Gastrocnemius medialis (tissue), 4 donors: Measurements from ENCODE around the gene HADH. TPM values are rescaled to one million over a fixed set of nuclear protein-coding genes. Genes with fewer than 3 reads are reported as not detected.
"Not testable (repeated sequence)": the region's sequence is repeated elsewhere in the genome, so short reads cannot be mapped to it uniquely, and the experiment has no call there.

Source experiments
- ATAC-seq, 2 donors: fragments of 150-250 bp; one replicate each; pipeline ENCODE4 v1.9.1; 2016
- DNase-seq, 2 donors: peaks; one replicate each; pipeline ENCODE4 v3.0.0-alpha.2; 2019
- H3K27ac ChIP-seq, 4 donors: fragments of 200-600 bp; sonication (generic); 1 replicate in 1 of 4; 2 replicates in 3 of 4; pipeline ENCODE4 v1.5.1; 2016 to 2018; ENCODE audit warnings: mild to moderate bottlenecking in 2 of 4, moderate library complexity in 1 of 4
- H3K27me3 ChIP-seq, 3 donors: fragments of 200-600 bp; sonication (generic) in 2 of 3; 1 replicate in 1 of 3; 2 replicates in 2 of 3; pipeline versions ENCODE4 v1.5.1 to v1.6.0; 2016 to 2019; ENCODE audit warnings: mild to moderate bottlenecking in 1 of 3, moderate library complexity in 1 of 3
- H3K36me3 ChIP-seq, 2 donors: fragments of 200-600 bp; sonication (generic) in 1 of 2; one replicate each; pipeline ENCODE4 v1.5.1; 2017 to 2018
- H3K4me1 ChIP-seq, 2 donors: fragments of 200-600 bp; sonication (generic) in 1 of 2; one replicate each; pipeline ENCODE4 v1.5.1; 2016 to 2017; ENCODE audit warnings: mild to moderate bottlenecking in 2 of 2
- H3K4me3 ChIP-seq, 4 donors: fragments of 200-600 bp; sonication (generic) in 3 of 4; 1 replicate in 1 of 4; 2 replicates in 3 of 4; pipeline ENCODE4 v1.5.1; 2016 to 2019; ENCODE audit warnings: mild to moderate bottlenecking in 2 of 4
- H3K9me3 ChIP-seq, 3 donors: fragments of 200-600 bp; sonication (generic) in 2 of 3; 1 replicate in 1 of 3; 2 replicates in 2 of 3; pipeline ENCODE4 v1.5.1; 2016 to 2019
- CTCF ChIP-seq, 5 experiments: fragments of 450-650 bp in 3 of 5; fragments of 200-600 bp in 2 of 5; sonication (generic) in 2 of 5; IDR thresholded peaks in 4 of 5; conservative IDR thresholded peaks in 1 of 5; 1 replicate in 4 of 5; 2 replicates in 1 of 5; pipeline ENCODE4 v1.5.1; 2016 to 2019; ENCODE audit warnings: antibody characterized with exemption in 5 of 5, mild to moderate bottlenecking in 3 of 5, moderate library complexity in 3 of 5
- POLR2A ChIP-seq, 2 donors: fragments of 450-650 bp; IDR thresholded peaks; one replicate each; pipeline ENCODE4 v1.6.1; 2017; ENCODE audit warnings: antibody characterized with exemption in 2 of 2, mild to moderate bottlenecking in 2 of 2, moderate library complexity in 2 of 2
- in situ Hi-C, 4 donors: fragments of 200-750 bp; cut with MboI; loops; one replicate each; pipeline versions ENCODE4 v1.15.0 to v1.8.0; 2017; ENCODE audit warnings: low sequenced_read_pairs in 4 of 4
- intact Hi-C: fragments of 100-400 bp; cut with DNase I; formaldehyde crosslinking; loops from one replicate; pipeline ENCODE4 v1.15.1; 2023; ENCODE audit warnings: low total_unique reads
- total RNA-seq, 4 donors: library from RNA; depleted of rRNA; stranded (reverse); fragments of >200 nt; gene quantifications; one replicate each; pipeline versions ENCODE4 v1.1.0 to v1.2.3, GENCODE V29; 2016

The HADH gene
- total RNA-seq, 4 donors from 2014 or later, result 78.0 to 137 (median 105) TPM

DNA sequence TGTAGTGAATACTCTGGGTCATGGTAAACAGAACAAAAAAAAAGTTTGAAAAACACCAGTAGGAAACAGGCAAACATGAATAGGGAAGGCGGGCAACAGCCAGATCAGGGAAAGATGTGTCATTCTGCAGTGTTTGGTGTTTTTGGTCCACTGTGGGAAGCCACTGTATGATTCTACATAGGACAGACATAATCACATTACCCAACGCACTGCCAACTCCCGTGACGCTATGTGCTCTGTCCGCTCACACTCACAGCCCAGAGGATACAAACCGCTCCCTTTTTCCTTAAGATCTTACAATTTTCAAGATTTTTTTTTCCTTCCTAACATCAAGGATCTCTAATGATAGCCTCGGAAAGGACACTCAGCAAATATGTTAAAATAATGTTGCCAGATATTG lies 59.3 kb downstream of the HADH start:
- TF ChIP-seq CTCF (IDR thresholded peaks at IDR 0.05 in 4 of 5, conservative IDR thresholded peaks at IDR 0.05 in 1 of 5), result no peak
- no peak for TF ChIP-seq POLR2A (IDR thresholded peaks at IDR 0.05)
- intact Hi-C loops (no loop called here), in situ Hi-C loops (no loop called here)
- peaks cover 9 to 13% of the 10 kb centered on the region in 2 donors for H3K4me1 ChIP-seq
- ATAC-seq (no peak), DNase-seq (no peak)
- no peak overlapping the region for H3K4me3 ChIP-seq
- H3K9me3 ChIP-seq, result no peaks in the 10 kb centered on the region
- no peaks in the 10 kb centered on the region for H3K36me3 ChIP-seq
- no peak overlapping the region for H3K27ac ChIP-seq
- no peaks in the 10 kb centered on the region for H3K27me3 ChIP-seq

DNA sequence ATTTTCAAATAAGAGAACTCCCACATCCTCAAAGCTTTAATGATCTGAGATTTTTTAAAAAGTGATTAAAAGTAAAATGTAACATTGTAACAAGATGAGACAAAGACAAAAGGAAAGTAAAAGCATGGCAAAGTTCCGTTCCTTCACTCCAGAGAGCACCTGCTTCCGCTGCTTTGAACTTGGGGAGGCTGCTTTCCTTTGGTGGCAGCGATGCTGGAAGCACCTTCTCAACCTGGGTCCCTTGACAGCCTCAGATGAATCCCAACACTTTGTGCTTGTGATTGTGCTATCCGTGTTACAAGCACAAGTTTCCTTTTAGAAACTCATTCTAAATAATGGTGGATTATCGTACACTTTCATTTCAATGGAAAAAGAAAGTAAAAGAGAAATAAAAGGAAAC lies 59.7 kb downstream of the HADH start:
- intact Hi-C loops, result no loop called here
- Histone ChIP-seq H3K4me1 (peaks cover 9 to 13% of the 10 kb centered on the region in 2 donors), H3K27me3 (no peaks in the 10 kb centered on the region), H3K9me3 (no peaks in the 10 kb centered on the region), H3K27ac (no peak overlapping the region), H3K36me3 (no peaks in the 10 kb centered on the region), H3K4me3 (no peak overlapping the region)
- TF ChIP-seq POLR2A (IDR thresholded peaks at IDR 0.05) (no peak), CTCF (IDR thresholded peaks at IDR 0.05 in 4 of 5, conservative IDR thresholded peaks at IDR 0.05 in 1 of 5) (no peak)
- in situ Hi-C loops, result no loop called here
- ATAC-seq (no peak), DNase-seq (no peak)

DNA sequence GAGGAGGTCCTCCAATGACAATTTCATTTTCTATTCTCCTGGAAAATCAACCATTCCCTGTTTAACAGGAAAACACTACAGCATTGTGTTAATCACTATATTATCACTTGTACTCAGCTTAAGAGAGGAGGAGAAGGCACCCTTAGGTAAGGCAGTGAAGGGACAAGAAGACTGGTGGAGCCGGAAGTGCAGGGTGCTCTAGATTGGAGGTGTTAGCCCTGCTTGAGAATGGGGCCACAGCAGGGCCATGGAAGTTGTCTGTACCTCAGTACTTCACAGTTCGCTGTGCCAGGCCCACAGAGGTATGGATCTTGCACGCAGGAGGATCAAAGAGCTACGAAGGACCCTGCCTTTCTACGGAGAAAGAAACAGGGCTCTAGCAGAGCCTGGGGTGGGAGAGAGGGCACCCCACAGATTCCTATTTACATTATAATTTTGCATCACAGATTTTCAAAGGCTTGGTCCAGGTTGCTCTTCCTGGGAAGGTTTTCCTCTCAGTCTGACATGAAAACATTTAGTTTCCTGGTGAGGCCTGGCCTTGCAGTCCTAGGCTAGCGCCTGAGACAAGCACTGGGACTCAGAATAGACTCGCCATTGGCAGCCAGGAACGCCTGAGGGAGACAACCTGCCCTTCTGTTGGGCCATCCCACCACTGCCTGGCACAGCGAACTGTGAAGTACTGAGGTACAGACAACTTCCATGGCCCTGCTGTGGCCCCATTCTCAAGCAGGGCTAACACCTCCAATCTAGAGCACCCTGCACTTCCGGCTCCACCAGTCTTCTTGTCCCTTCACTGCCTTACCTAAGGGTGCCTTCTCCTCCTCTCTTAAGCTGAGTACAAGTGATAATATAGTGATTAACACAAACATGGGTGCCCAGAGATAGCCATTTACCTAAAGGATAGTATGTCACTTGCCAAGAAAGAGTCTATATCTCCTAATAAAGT lies 60.8 kb downstream of the HADH start:
- intact Hi-C loops, H3K36me3 ChIP-seq, H3K27ac ChIP-seq, H3K27me3 ChIP-seq, in situ Hi-C loops, H3K4me1 ChIP-seq, ATAC-seq, H3K4me3 ChIP-seq, DNase-seq, H3K9me3 ChIP-seq: not testable (repeated sequence)

DNA sequence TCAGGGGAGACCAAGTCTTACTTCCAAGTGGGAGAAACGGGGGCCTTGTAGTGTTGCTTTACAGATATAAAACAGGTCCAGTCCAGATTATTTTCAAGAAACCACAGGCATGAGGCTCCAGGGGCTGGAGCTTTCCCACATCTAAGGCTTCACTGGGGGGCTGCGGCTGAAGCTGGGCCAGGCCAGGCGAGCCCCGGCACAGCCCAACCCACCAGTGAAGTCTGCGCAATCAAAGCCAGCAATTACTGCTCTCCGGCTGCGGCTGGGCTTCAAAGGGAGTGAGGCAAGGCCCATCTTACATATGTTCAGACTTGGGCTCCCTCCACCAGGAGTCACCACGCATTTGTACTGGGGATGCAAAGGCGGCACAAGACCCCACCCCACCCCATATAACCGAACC lies 61.7 kb downstream of the HADH start:
- Histone ChIP-seq H3K4me1 (peaks cover 0 to under 1% of the 10 kb centered on the region in 2 donors), H3K27ac (no peak overlapping the region), H3K27me3 (no peaks in the 10 kb centered on the region), H3K9me3 (no peaks in the 10 kb centered on the region), H3K36me3 (no peaks in the 10 kb centered on the region), H3K4me3 (no peak overlapping the region)
- intact Hi-C loops (no loop called here), in situ Hi-C loops (no loop called here)
- ATAC-seq (no peak), DNase-seq (no peak)
- no peak for TF ChIP-seq CTCF (IDR thresholded peaks at IDR 0.05 in 4 of 5, conservative IDR thresholded peaks at IDR 0.05 in 1 of 5)
- no peak for TF ChIP-seq POLR2A (IDR thresholded peaks at IDR 0.05)

GRCh38 chr4:108052558-108053120 lies 63.0 kb downstream of the HADH start:
- Histone ChIP-seq H3K4me1 (no peaks in the 10 kb centered on the region), H3K27me3 (no peaks in the 10 kb centered on the region), H3K4me3 (no peak overlapping the region), H3K27ac (no peak overlapping the region), H3K9me3 (no peaks in the 10 kb centered on the region), H3K36me3 (no peaks in the 10 kb centered on the region)
- intact Hi-C loops, result no loop called here
- TF ChIP-seq CTCF (IDR thresholded peaks at IDR 0.05 in 4 of 5, conservative IDR thresholded peaks at IDR 0.05 in 1 of 5), result no peak
- no peak for TF ChIP-seq POLR2A (IDR thresholded peaks at IDR 0.05)
- in situ Hi-C loops, result no loop called here
- no peak for ATAC-seq
- DNase-seq, result no peak
